GM23338 (cell line): ENCODE results near the gene CDX1. TPM values are rescaled to one million over a fixed set of nuclear protein-coding genes. Genes with fewer than 3 reads are reported as not detected.

ENCODE experiments used
- ATAC-seq: fragments of 200-7000 bp; cut with Tn5 transposase; 3 replicates; pipeline ENCODE4 v1.9.1; 2020
- DNase-seq: peaks from one replicate; pipeline ENCODE4 v3.0.0-alpha.2; 2015; ENCODE audit warnings: low spot score
- H2AFZ ChIP-seq: fragments of 200-600 bp; sonication (generic); 2 replicates; pipeline ENCODE4 v1.8.0; 2016; ENCODE audit warnings: antibody characterized with exemption, mild to moderate bottlenecking, moderate library complexity
- H3F3A ChIP-seq: fragments of 200-600 bp; sonication (generic); replicated peaks from 2 replicates; pipeline ENCODE4 v1.8.0; 2017; ENCODE audit warnings: antibody characterized with exemption, mixed run types, low read depth
- H3K27ac ChIP-seq: fragments of 200-600 bp; sonication (generic); 2 replicates; pipeline ENCODE4 v1.6.1; 2016; ENCODE audit warnings: low read depth
- H3K27me3 ChIP-seq: fragments of 200-600 bp; sonication (generic); 2 replicates; pipeline ENCODE4 v1.8.0; 2016; ENCODE audit warnings: mild to moderate bottlenecking, mixed run types, moderate library complexity; ENCODE audit not compliant: insufficient read depth
- H3K36me3 ChIP-seq: fragments of 200-600 bp; sonication (generic); 2 replicates; pipeline ENCODE4 v1.8.0; 2016; ENCODE audit warnings: mild to moderate bottlenecking; ENCODE audit not compliant: insufficient read depth
- H3K4me1 ChIP-seq: fragments of 200-600 bp; sonication (generic); 2 replicates; pipeline ENCODE4 v1.8.0; 2016; ENCODE audit warnings: mild to moderate bottlenecking, moderate library complexity; ENCODE audit not compliant: insufficient read depth
- H3K4me2 ChIP-seq: fragments of 200-600 bp; sonication (generic); 2 replicates; pipeline ENCODE4 v1.7.1; 2017; ENCODE audit warnings: mixed run types
- H3K4me3 ChIP-seq: fragments of 200-600 bp; sonication (generic); 2 replicates; pipeline ENCODE4 v1.6.1; 2016; ENCODE audit warnings: mixed run types
- H3K79me2 ChIP-seq: fragments of 200-600 bp; sonication (generic); replicated peaks from 2 replicates; pipeline ENCODE4 v1.8.0; 2017; ENCODE audit warnings: mild to moderate bottlenecking; ENCODE audit not compliant: insufficient read depth
- H3K9me2 ChIP-seq: fragments of 200-600 bp; sonication (generic); 2 replicates; pipeline ENCODE4 v1.8.0; 2017; ENCODE audit not compliant: insufficient read depth
- H4K20me1 ChIP-seq: fragments of 200-600 bp; sonication (generic); replicated peaks from 2 replicates; pipeline ENCODE4 v1.8.0; 2017; ENCODE audit warnings: mild to moderate bottlenecking; ENCODE audit not compliant: insufficient read depth
- H3K27ac Mint-ChIP-seq: 2 replicates; pipeline ENCODE4 v1.8.0; 2020; ENCODE audit warnings: inconsistent platforms, mild to moderate bottlenecking, moderate library complexity, mixed read lengths
- H3K27me3 Mint-ChIP-seq: 3 replicates; pipeline ENCODE4 v1.8.0; 2022; ENCODE audit warnings: low read depth, mild to moderate bottlenecking, moderate library complexity, mixed read lengths, inconsistent platforms; ENCODE audit not compliant: insufficient read depth, poor library complexity
- H3K36me3 Mint-ChIP-seq: 3 replicates; pipeline ENCODE4 v1.8.0; 2021; ENCODE audit warnings: low read depth, mild to moderate bottlenecking, inconsistent platforms, moderate library complexity, mixed read lengths
- H3K4me1 Mint-ChIP-seq: 3 replicates; pipeline ENCODE4 v1.8.0; 2020; ENCODE audit warnings: mild to moderate bottlenecking, inconsistent platforms, mixed read lengths
- H3K4me3 Mint-ChIP-seq: 3 replicates; pipeline ENCODE4 v1.8.0; 2021; ENCODE audit warnings: moderate library complexity, mild to moderate bottlenecking, inconsistent platforms, mixed read lengths
- H3K9me3 Mint-ChIP-seq: 3 replicates; pipeline ENCODE4 v1.8.0; 2020; ENCODE audit warnings: moderate library complexity, mild to moderate bottlenecking, inconsistent platforms, mixed read lengths
- ETS1 ChIP-seq: IDR thresholded peaks from 2 replicates; pipeline ENCODE4 v1.6.1; 2016; ENCODE audit warnings: antibody characterized with exemption
- EZH2phosphoT487 ChIP-seq: fragments of 200-600 bp; sonication (generic); IDR thresholded peaks from one replicate; pipeline ENCODE4 v1.8.1; 2018; ENCODE audit warnings: antibody characterized with exemption; ENCODE audit not compliant: unreplicated experiment
- JUNB ChIP-seq: IDR thresholded peaks from one replicate; pipeline ENCODE4 v1.6.1; 2016; ENCODE audit warnings: antibody characterized with exemption; ENCODE audit not compliant: unreplicated experiment
- NANOG ChIP-seq: IDR thresholded peaks from 2 replicates; pipeline ENCODE4 v1.6.1; 2016; ENCODE audit warnings: antibody characterized with exemption, borderline replicate concordance
- POLR2AphosphoS5 ChIP-seq: IDR thresholded peaks from 2 replicates; pipeline ENCODE4 v1.6.1; 2016; ENCODE audit warnings: antibody characterized with exemption, low read depth
- ZNF114 ChIP-seq: fragments of 250-450 bp; sonication (Bioruptor Pico); IDR thresholded peaks from 2 replicates; pipeline ENCODE4 v1.5.0; 2020; ENCODE audit warnings: mild to moderate bottlenecking, moderate library complexity
- ZNF331 ChIP-seq: fragments of 250-450 bp; sonication (Bioruptor Pico); IDR thresholded peaks from 2 replicates; pipeline ENCODE4 v1.5.0; 2020; ENCODE audit warnings: low read depth, mild to moderate bottlenecking, moderate library complexity
- polyA plus RNA-seq: library from polyadenylated mRNA; unstranded; fragments of >200 nt; fragmentation: Nextera tagmentation; extraction: Ambion mirVana; gene quantifications from 2 replicates; pipeline ENCODE4 v1.2.1, GENCODE V29; 2016
- total RNA-seq: library from RNA; depleted of rRNA; stranded (reverse); fragments of >200 nt; shearing (Covaris generic); gene quantifications from 2 replicates; pipeline ENCODE4 v1.2.3, GENCODE V29; 2014
- TF ChIP-seq, protein P1 (sequence below), 2 experiments: fragments of 200-600 bp in 1 of 2; sonication (generic) in 1 of 2; conservative IDR thresholded peaks; 2 replicates each; pipeline versions ENCODE4 v1.5.1 to v1.6.1; 2016 to 2017; ENCODE audit warnings: antibody characterized with exemption in 2 of 2, low read depth in 2 of 2, mild to moderate bottlenecking in 2 of 2, moderate library complexity in 1 of 2
- TF ChIP-seq, protein P2 (sequence below): IDR thresholded peaks from one replicate; pipeline ENCODE4 v1.6.1; 2018; ENCODE audit warnings: antibody characterized with exemption; ENCODE audit not compliant: unreplicated experiment
- TF ChIP-seq, protein P3 (sequence below): fragments of 250-450 bp; sonication (Bioruptor Pico); IDR thresholded peaks from 2 replicates; pipeline ENCODE4 v1.5.0; 2020; ENCODE audit warnings: mild to moderate bottlenecking, moderate library complexity

The CDX1 gene
- total and polyA plus RNA-seq, 2 experiments from 2014 or later = not detected

GRCh38 chr5:150132740-150133139, 33.8 kb upstream of the CDX1 start:
- DNase-seq = no peak
- no peaks in the 10 kb centered on the region; the same call in 2 of the 3 replicates for H3K36me3 Mint-ChIP-seq
- peaks cover 23% of the 10 kb centered on the region for H3K27me3 Mint-ChIP-seq

More at GRCh38 chr5:150132740-150133139, 33.8 kb upstream of the CDX1 start:
- H3K79me2 ChIP-seq = no peaks in the 10 kb centered on the region
- no peak overlapping the region for H3K27ac ChIP-seq
- no peaks in the 10 kb centered on the region for H3K27me3 ChIP-seq
- Mint-ChIP-seq H3K4me1 (peaks cover 37% of the 10 kb centered on the region), H3K27ac (no peak overlapping the region), H3K4me3 (no peak overlapping the region), H3K9me3 (no peaks in the 10 kb centered on the region)
- no peak overlapping the region for H2AFZ ChIP-seq
- ATAC-seq = no peak
- H3K4me2 ChIP-seq = no peak overlapping the region
- H3K4me3 ChIP-seq = no peak overlapping the region
- H3K9me2 ChIP-seq = no peaks in the 10 kb centered on the region
- H3K36me3 ChIP-seq = no peaks in the 10 kb centered on the region
- no peaks in the 10 kb centered on the region for H4K20me1 ChIP-seq
- TF ChIP-seq ZNF114 (CRISPR knock-in tag) (no peak), POLR2AphosphoS5 (no peak), NANOG (no peak), ETS1 (no peak), ZNF331 (no peak), EZH2phosphoT487 (no peak), JUNB (no peak)
- TF ChIP-seq, protein P1, sequence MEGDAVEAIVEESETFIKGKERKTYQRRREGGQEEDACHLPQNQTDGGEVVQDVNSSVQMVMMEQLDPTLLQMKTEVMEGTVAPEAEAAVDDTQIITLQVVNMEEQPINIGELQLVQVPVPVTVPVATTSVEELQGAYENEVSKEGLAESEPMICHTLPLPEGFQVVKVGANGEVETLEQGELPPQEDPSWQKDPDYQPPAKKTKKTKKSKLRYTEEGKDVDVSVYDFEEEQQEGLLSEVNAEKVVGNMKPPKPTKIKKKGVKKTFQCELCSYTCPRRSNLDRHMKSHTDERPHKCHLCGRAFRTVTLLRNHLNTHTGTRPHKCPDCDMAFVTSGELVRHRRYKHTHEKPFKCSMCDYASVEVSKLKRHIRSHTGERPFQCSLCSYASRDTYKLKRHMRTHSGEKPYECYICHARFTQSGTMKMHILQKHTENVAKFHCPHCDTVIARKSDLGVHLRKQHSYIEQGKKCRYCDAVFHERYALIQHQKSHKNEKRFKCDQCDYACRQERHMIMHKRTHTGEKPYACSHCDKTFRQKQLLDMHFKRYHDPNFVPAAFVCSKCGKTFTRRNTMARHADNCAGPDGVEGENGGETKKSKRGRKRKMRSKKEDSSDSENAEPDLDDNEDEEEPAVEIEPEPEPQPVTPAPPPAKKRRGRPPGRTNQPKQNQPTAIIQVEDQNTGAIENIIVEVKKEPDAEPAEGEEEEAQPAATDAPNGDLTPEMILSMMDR (conservative IDR thresholded peaks at IDR 0.05; ENCODE audit: low read depth in 2 of 2) = no peak
- TF ChIP-seq, protein P2, sequence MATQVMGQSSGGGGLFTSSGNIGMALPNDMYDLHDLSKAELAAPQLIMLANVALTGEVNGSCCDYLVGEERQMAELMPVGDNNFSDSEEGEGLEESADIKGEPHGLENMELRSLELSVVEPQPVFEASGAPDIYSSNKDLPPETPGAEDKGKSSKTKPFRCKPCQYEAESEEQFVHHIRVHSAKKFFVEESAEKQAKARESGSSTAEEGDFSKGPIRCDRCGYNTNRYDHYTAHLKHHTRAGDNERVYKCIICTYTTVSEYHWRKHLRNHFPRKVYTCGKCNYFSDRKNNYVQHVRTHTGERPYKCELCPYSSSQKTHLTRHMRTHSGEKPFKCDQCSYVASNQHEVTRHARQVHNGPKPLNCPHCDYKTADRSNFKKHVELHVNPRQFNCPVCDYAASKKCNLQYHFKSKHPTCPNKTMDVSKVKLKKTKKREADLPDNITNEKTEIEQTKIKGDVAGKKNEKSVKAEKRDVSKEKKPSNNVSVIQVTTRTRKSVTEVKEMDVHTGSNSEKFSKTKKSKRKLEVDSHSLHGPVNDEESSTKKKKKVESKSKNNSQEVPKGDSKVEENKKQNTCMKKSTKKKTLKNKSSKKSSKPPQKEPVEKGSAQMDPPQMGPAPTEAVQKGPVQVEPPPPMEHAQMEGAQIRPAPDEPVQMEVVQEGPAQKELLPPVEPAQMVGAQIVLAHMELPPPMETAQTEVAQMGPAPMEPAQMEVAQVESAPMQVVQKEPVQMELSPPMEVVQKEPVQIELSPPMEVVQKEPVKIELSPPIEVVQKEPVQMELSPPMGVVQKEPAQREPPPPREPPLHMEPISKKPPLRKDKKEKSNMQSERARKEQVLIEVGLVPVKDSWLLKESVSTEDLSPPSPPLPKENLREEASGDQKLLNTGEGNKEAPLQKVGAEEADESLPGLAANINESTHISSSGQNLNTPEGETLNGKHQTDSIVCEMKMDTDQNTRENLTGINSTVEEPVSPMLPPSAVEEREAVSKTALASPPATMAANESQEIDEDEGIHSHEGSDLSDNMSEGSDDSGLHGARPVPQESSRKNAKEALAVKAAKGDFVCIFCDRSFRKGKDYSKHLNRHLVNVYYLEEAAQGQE = no peak
- TF ChIP-seq, protein P3, sequence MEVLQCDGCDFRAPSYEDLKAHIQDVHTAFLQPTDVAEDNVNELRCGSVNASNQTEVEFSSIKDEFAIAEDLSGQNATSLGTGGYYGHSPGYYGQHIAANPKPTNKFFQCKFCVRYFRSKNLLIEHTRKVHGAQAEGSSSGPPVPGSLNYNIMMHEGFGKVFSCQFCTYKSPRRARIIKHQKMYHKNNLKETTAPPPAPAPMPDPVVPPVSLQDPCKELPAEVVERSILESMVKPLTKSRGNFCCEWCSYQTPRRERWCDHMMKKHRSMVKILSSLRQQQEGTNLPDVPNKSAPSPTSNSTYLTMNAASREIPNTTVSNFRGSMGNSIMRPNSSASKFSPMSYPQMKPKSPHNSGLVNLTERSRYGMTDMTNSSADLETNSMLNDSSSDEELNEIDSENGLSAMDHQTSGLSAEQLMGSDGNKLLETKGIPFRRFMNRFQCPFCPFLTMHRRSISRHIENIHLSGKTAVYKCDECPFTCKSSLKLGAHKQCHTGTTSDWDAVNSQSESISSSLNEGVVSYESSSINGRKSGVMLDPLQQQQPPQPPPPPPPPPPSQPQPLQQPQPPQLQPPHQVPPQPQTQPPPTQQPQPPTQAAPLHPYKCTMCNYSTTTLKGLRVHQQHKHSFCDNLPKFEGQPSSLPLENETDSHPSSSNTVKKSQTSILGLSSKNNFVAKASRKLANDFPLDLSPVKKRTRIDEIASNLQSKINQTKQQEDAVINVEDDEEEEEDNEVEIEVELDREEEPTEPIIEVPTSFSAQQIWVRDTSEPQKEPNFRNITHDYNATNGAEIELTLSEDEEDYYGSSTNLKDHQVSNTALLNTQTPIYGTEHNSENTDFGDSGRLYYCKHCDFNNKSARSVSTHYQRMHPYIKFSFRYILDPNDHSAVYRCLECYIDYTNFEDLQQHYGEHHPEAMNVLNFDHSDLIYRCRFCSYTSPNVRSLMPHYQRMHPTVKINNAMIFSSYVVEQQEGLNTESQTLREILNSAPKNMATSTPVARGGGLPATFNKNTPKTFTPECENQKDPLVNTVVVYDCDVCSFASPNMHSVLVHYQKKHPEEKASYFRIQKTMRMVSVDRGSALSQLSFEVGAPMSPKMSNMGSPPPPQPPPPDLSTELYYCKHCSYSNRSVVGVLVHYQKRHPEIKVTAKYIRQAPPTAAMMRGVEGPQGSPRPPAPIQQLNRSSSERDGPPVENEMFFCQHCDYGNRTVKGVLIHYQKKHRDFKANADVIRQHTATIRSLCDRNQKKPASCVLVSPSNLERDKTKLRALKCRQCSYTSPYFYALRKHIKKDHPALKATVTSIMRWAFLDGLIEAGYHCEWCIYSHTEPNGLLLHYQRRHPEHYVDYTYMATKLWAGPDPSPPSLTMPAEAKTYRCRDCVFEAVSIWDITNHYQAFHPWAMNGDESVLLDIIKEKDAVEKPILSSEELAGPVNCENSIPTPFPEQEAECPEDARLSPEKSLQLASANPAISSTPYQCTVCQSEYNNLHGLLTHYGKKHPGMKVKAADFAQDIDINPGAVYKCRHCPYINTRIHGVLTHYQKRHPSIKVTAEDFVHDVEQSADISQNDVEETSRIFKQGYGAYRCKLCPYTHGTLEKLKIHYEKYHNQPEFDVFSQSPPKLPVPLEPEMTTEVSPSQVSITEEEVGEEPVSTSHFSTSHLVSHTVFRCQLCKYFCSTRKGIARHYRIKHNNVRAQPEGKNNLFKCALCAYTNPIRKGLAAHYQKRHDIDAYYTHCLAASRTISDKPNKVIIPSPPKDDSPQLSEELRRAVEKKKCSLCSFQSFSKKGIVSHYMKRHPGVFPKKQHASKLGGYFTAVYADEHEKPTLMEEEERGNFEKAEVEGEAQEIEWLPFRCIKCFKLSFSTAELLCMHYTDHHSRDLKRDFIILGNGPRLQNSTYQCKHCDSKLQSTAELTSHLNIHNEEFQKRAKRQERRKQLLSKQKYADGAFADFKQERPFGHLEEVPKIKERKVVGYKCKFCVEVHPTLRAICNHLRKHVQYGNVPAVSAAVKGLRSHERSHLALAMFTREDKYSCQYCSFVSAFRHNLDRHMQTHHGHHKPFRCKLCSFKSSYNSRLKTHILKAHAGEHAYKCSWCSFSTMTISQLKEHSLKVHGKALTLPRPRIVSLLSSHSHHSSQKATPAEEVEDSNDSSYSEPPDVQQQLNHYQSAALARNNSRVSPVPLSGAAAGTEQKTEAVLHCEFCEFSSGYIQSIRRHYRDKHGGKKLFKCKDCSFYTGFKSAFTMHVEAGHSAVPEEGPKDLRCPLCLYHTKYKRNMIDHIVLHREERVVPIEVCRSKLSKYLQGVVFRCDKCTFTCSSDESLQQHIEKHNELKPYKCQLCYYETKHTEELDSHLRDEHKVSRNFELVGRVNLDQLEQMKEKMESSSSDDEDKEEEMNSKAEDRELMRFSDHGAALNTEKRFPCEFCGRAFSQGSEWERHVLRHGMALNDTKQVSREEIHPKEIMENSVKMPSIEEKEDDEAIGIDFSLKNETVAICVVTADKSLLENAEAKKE = no peak
- H3F3A ChIP-seq = no peaks in the 10 kb centered on the region
- peaks cover 22% of the 10 kb centered on the region for H3K4me1 ChIP-seq
